SHP77 treated with DMSO at 0.1 percent for 48 hours (cell line): ENCODE data around the gene KRTAP5-9.
"Not testable (repeated sequence)": the region's sequence is repeated elsewhere in the genome, so short reads cannot be mapped to it uniquely, and the experiment has no call there.

ENCODE experiments used
- DNase-seq: peaks from one replicate; lab custom pipeline; 2025; lab: John Stamatoyannopoulos, UW

KRTAP5-9 gene

GRCh38 chr11:71585673-71586072, 37.5 kb downstream of the KRTAP5-9 start:
- not testable (repeated sequence) for DNase-seq

GRCh38 chr11:71588314-71588713, 40.1 kb downstream of the KRTAP5-9 start:
- not testable (repeated sequence) for DNase-seq

GRCh38 chr11:71588822-71589545, 40.8 kb downstream of the KRTAP5-9 start:
- not testable (repeated sequence) for DNase-seq

- not testable (repeated sequence) for DNase-seq
Measured at GRCh38 chr11:71589546-71589920, 41.3 kb downstream of the KRTAP5-9 start.
